Measurements from ENCODE around the gene ZNF827.
A peak's percentile ranks its signal among the peaks of the same experiment; 100 is the strongest.

The ZNF827 gene

GRCh38 chr4:145937971-145938611 lies 532 bp downstream of the ZNF827 start:
- Mint-ChIP-seq H3K27me3 (no peaks in the 10 kb centered on the region), H3K27ac (peak overlapping the region; percentile 89), H3K36me3 (ENCODE audit: low read depth) (peaks cover 7% of the 10 kb centered on the region), H3K4me1 (ENCODE audit: low read depth) (peaks cover 44% of the 10 kb centered on the region), H3K4me3 (peak overlapping the region; percentile 98), H3K9me3 (no peaks in the 10 kb centered on the region)

GRCh38 chr4:145936997-145937901 lies 1.4 kb downstream of the ZNF827 start:
- H3K27ac Mint-ChIP-seq: peak overlapping the region; percentile 96
- peaks cover 11% of the 10 kb centered on the region for H3K36me3 Mint-ChIP-seq (ENCODE audit: low read depth)
- no peaks in the 10 kb centered on the region for H3K27me3 Mint-ChIP-seq
- no peaks in the 10 kb centered on the region for H3K9me3 Mint-ChIP-seq
- peak overlapping the region; percentile 98 for H3K4me3 Mint-ChIP-seq
- H3K4me1 Mint-ChIP-seq (ENCODE audit: low read depth): peaks cover 50% of the 10 kb centered on the region

- peak overlapping the region; percentile 98 for H3K4me3 Mint-ChIP-seq
- peak overlapping the region; percentile 96 for H3K27ac Mint-ChIP-seq
- H3K4me1 Mint-ChIP-seq (ENCODE audit: low read depth): peaks cover 55% of the 10 kb centered on the region
- H3K9me3 Mint-ChIP-seq: no peaks in the 10 kb centered on the region
- H3K36me3 Mint-ChIP-seq (ENCODE audit: low read depth): peaks cover 11% of the 10 kb centered on the region
- no peaks in the 10 kb centered on the region for H3K27me3 Mint-ChIP-seq
Observed at GRCh38 chr4:145936142-145936996, 2.3 kb downstream of the ZNF827 start.

DNA sequence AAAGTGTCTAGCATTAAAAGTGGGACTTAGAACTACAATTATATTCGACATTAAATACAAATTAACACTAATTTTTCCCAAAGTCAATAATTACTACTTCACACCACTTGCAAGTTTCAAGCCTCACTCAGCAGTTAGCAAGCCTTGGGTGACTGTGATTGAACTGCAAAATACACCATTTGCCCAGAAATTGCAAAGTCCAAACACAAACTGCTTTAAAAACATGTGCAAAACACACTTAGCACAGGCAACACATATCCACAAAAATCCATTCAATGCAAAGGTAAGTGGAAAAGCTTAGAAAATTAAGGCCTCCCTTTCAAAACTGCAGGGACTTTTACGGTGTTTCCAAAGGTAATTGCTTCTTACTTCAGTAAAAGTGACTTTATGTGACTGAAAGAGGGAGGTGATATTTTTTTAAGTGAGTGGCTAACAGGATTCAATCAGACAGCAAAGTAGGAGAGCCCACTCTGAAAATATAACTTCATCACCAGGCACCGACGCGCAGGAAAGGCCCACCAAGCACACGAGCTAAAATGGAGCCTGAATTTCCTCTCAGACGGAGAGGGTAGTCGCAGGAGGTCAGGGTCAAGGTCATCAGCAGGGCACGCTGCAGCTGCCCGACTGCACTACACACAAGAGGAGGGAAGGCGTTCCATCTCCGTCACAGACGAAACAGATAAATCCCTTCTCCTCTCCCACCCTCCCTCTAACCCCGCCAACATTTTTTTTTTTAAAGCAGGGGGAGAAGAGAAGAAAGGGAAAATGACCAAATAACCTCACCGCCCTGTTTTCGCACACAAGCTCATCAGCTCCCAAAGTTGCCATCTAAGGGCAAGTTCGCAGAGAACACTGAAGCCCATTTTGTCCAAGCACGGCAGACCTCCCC lies 3.1 kb downstream of the ZNF827 start:
- no peaks in the 10 kb centered on the region for H3K9me3 Mint-ChIP-seq
- H3K4me3 Mint-ChIP-seq: peak overlapping the region; percentile 98
- H3K4me1 Mint-ChIP-seq (ENCODE audit: low read depth): peaks cover 64% of the 10 kb centered on the region
- H3K27ac Mint-ChIP-seq: peak overlapping the region; percentile 96
- H3K27me3 Mint-ChIP-seq: no peaks in the 10 kb centered on the region
- peaks cover 11% of the 10 kb centered on the region for H3K36me3 Mint-ChIP-seq (ENCODE audit: low read depth)

DNA sequence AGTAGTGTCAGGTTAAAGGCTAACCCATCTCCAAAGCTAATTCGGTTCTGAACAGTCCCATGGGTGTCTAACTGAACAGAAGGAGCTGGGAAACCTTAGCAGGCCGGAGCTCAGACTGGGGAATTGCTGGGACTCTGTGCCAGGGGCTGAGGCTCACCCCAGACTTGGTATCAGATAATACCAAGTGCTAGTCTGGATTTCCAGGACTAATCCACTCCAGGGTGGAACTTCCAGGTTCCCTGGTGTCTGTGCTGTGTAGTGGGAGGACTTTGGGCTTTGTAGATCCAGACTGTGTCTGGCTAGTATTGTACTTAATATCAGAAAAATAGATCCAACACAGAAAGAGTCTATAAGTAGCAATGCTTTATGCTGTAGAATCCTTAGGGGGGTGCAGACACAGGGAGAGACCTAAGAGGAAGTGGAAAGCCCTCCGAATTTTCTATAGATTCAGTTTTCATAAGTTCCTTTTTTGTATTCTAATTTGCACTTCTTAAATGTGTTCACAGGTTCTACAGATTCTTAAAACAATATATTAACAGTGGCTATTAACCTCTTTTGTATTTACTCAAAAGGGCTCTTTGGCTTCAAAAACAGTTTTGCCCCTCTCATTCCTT lies 4.1 kb downstream of the ZNF827 start:
- Mint-ChIP-seq H3K27me3 (no peaks in the 10 kb centered on the region), H3K36me3 (ENCODE audit: low read depth) (peaks cover 11% of the 10 kb centered on the region), H3K27ac (peak overlapping the region; percentile 96), H3K4me3 (peak overlapping the region; percentile 98), H3K9me3 (no peaks in the 10 kb centered on the region), H3K4me1 (ENCODE audit: low read depth) (peaks cover 63% of the 10 kb centered on the region)

DNA sequence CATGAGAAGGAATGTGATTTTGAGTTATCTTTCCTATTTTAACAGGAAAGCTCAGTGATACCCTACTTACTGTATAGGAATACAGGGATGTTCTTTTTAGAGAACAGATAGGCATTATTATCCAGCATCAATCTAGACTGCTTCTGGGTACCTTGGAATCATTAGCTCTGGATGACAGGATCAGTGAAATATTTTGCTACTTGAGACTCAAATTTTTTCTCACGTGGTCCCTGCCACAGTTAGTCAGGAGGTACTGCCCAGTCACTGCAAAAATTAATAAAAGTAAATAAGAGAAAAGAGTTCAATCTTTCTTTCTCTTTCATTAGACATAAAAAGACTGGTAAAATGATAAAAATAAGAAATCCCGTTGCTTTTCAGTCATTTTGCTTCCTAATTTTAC lies 5.5 kb downstream of the ZNF827 start:
- H3K36me3 Mint-ChIP-seq (ENCODE audit: low read depth): peaks cover 21% of the 10 kb centered on the region
- no peaks in the 10 kb centered on the region for H3K9me3 Mint-ChIP-seq
- H3K4me1 Mint-ChIP-seq (ENCODE audit: low read depth): peaks cover 60% of the 10 kb centered on the region
- H3K27ac Mint-ChIP-seq: no peak overlapping the region
- no peaks in the 10 kb centered on the region for H3K27me3 Mint-ChIP-seq
- no peak overlapping the region for H3K4me3 Mint-ChIP-seq

DNA sequence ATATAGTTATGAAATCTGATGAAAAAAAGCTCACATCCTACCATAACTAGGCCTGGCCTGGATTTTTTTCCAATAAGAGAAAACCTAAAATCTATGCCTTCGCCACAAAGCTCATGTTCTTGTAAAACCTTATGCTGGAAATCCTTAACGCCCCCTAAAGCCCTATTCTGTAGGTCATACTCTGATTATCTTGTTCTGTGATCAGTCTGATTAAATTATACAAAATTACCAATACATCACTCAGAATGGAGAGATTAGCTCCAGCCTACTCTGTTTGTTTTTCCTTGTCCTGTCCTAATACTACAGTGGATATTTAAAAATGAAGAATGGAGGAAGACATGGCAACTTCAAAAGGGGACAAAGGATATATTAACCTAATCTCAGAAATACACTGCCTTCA lies 7.2 kb downstream of the ZNF827 start:
- no peak overlapping the region for H3K27ac Mint-ChIP-seq
- H3K27me3 Mint-ChIP-seq: no peaks in the 10 kb centered on the region
- H3K4me3 Mint-ChIP-seq: no peak overlapping the region
- peaks cover 34% of the 10 kb centered on the region for H3K36me3 Mint-ChIP-seq (ENCODE audit: low read depth)
- H3K4me1 Mint-ChIP-seq (ENCODE audit: low read depth): peaks cover 69% of the 10 kb centered on the region
- H3K9me3 Mint-ChIP-seq: no peaks in the 10 kb centered on the region

DNA sequence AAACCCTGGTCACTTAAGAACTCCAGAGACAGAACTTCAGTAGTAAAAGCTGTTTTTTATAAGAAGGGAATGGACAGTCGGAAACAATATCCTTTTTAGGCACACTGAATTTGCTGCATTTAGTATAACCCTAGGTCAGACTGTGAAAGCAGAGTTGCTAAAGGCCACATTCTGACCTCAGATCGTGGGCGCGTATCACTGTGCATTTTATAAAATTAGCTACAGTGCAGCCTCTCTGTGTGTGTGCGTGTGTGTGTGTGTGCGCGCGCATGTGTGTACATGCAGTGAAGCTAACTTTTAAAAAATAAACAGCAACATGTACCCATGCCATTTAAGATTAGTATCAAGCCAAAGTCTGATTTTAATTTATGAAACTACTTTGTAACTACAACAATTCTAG lies 8.0 kb downstream of the ZNF827 start:
- no peak overlapping the region for H3K4me3 Mint-ChIP-seq
- no peaks in the 10 kb centered on the region for H3K9me3 Mint-ChIP-seq
- H3K36me3 Mint-ChIP-seq (ENCODE audit: low read depth): peaks cover 42% of the 10 kb centered on the region
- H3K27me3 Mint-ChIP-seq: no peaks in the 10 kb centered on the region
- H3K4me1 Mint-ChIP-seq (ENCODE audit: low read depth): peaks cover 67% of the 10 kb centered on the region
- peak overlapping the region; percentile 21 for H3K27ac Mint-ChIP-seq

GRCh38 chr4:145929415-145930178 lies 9.0 kb downstream of the ZNF827 start:
- Mint-ChIP-seq H3K4me3 (no peak overlapping the region), H3K9me3 (peaks cover 10% of the 10 kb centered on the region), H3K27me3 (no peaks in the 10 kb centered on the region), H3K27ac (peak overlapping the region; percentile 1), H3K4me1 (ENCODE audit: low read depth) (peaks cover 62% of the 10 kb centered on the region), H3K36me3 (ENCODE audit: low read depth) (peaks cover 52% of the 10 kb centered on the region)

GRCh38 chr4:145928748-145929147 lies 9.9 kb downstream of the ZNF827 start:
- H3K9me3 Mint-ChIP-seq: peaks cover 10% of the 10 kb centered on the region
- peaks cover 59% of the 10 kb centered on the region for H3K36me3 Mint-ChIP-seq (ENCODE audit: low read depth)
- H3K4me1 Mint-ChIP-seq (ENCODE audit: low read depth): peaks cover 57% of the 10 kb centered on the region
- no peak overlapping the region for H3K27ac Mint-ChIP-seq
- no peak overlapping the region for H3K4me3 Mint-ChIP-seq
- no peaks in the 10 kb centered on the region for H3K27me3 Mint-ChIP-seq

- peaks cover 10% of the 10 kb centered on the region for H3K9me3 Mint-ChIP-seq
Observed at GRCh38 chr4:145927030-145927429, 11.6 kb downstream of the ZNF827 start.

DNA sequence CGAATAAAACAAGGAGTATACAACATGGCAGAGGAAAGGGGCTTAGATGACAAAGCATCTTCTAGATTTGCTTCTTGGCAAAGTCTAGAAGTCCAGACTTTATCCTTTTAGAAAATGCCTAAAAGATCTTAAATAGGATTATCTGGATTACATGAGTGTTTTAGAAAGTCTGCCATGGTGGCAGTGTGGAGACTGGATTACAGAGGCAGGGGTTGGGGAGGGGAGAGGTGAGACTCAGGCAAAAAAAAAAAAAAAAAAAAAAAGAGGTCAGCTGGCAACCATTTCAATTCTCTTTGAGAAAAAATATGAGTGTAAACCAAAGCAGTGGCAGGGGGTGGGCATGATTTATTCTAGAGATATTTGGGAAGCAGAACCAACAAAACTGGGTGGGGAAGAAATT lies 17.4 kb downstream of the ZNF827 start:
- Mint-ChIP-seq H3K27me3 (no peaks in the 10 kb centered on the region), H3K4me3 (no peak overlapping the region), H3K4me1 (ENCODE audit: low read depth) (peaks cover 37% of the 10 kb centered on the region), H3K36me3 (ENCODE audit: low read depth) (peaks cover 62% of the 10 kb centered on the region), H3K27ac (no peak overlapping the region), H3K9me3 (peaks cover 15% of the 10 kb centered on the region)

More at GRCh38 chr4:145927030-145927429, 11.6 kb downstream of the ZNF827 start:
- no peak overlapping the region for H3K27ac Mint-ChIP-seq
- H3K4me3 Mint-ChIP-seq: no peak overlapping the region
- H3K36me3 Mint-ChIP-seq (ENCODE audit: low read depth): peaks cover 51% of the 10 kb centered on the region
- H3K27me3 Mint-ChIP-seq: no peaks in the 10 kb centered on the region
- peaks cover 52% of the 10 kb centered on the region for H3K4me1 Mint-ChIP-seq (ENCODE audit: low read depth)

DNA sequence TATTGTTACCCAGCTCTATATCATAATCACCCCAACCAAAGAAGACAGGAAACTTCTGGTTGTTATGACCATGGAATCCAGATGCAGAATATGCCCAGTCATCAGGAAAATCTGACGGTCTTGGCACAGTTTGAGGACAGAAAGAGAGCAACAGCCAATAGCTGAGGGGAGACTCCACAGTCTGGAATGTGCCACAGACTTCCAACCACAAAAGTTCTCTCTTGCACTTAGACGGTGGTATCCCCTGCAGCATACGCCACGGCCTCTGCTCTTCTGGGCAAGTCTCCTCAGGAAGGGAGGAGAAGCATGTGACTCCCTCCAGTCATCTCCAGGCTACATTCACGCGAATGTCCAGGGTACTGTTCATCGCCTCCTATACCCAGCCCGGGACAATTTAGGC lies 18.4 kb downstream of the ZNF827 start:
- peaks cover 37% of the 10 kb centered on the region for H3K4me1 Mint-ChIP-seq (ENCODE audit: low read depth)
- no peaks in the 10 kb centered on the region for H3K27me3 Mint-ChIP-seq
- peaks cover 62% of the 10 kb centered on the region for H3K36me3 Mint-ChIP-seq (ENCODE audit: low read depth)
- H3K9me3 Mint-ChIP-seq: peaks cover 12% of the 10 kb centered on the region
- H3K4me3 Mint-ChIP-seq: no peak overlapping the region
- H3K27ac Mint-ChIP-seq: no peak overlapping the region
